IMR-90 (cell line): ENCODE measurements around the gene UQCRFS1.

ENCODE experiments used
- NFE2L2 ChIP-seq: fragments of 150-350 bp; IDR thresholded peaks from 2 replicates; pipeline ENCODE4 v1.6.1; 2016; ENCODE audit warnings: low read depth, mild to moderate bottlenecking, low read length
- POLR2A ChIP-seq: IDR thresholded peaks from 2 replicates; pipeline ENCODE4 v1.6.1; 2012; ENCODE audit warnings: mild to moderate bottlenecking, low read depth, low read length
- SMC3 ChIP-seq: fragments of 150-350 bp; IDR thresholded peaks from 2 replicates; pipeline ENCODE4 v1.6.1; 2016; ENCODE audit warnings: low read depth, mild to moderate bottlenecking, antibody characterized with exemption, low read length, moderate library complexity
- TF ChIP-seq, protein P1 (sequence below): conservative IDR thresholded peaks from 2 replicates; pipeline ENCODE4 v1.5.1; 2012; ENCODE audit warnings: mild to moderate bottlenecking, low read depth, low read length, improper control_type of control experiment

DNA sequence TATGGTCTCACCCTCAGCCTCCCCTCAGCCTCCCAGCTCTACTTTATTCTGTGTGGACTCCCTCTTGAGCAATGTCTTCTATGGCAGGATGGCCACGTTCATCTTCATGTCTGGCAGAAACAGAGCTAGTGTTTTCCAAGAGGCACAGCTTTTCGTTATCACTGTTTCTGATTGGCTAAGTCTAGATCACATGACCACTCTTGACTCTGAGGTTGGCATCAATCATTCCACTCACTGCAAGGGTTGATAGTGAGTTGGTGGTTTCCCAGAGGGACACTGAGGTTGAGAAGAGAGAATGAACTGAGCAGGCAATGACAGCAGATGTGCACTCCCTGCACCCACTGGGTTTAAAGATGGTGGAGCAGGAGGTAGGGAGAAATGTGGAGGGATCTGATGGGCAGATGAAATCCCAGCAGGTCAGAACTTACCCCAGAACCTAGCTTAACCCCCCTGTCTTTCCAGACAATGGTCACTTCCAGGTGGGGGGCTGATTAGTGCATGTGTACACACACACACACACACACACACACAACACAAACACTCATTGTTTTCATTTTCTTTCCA lies 26.3 kb upstream of the UQCRFS1 start:
- TF ChIP-seq POLR2A (no peak), NFE2L2 (no peak), SMC3 (no peak)
- TF ChIP-seq, protein P1, sequence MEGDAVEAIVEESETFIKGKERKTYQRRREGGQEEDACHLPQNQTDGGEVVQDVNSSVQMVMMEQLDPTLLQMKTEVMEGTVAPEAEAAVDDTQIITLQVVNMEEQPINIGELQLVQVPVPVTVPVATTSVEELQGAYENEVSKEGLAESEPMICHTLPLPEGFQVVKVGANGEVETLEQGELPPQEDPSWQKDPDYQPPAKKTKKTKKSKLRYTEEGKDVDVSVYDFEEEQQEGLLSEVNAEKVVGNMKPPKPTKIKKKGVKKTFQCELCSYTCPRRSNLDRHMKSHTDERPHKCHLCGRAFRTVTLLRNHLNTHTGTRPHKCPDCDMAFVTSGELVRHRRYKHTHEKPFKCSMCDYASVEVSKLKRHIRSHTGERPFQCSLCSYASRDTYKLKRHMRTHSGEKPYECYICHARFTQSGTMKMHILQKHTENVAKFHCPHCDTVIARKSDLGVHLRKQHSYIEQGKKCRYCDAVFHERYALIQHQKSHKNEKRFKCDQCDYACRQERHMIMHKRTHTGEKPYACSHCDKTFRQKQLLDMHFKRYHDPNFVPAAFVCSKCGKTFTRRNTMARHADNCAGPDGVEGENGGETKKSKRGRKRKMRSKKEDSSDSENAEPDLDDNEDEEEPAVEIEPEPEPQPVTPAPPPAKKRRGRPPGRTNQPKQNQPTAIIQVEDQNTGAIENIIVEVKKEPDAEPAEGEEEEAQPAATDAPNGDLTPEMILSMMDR: no peak
